ENCODE data around the gene ODC1.
A peak's percentile ranks its signal among the peaks of the same experiment; 100 is the strongest.
"Not testable (repeated sequence)": the region's sequence is repeated elsewhere in the genome, so short reads cannot be mapped to it uniquely, and the experiment has no call there.

ODC1 gene

GRCh38 chr2:10452956-10453904 is 5.1 kb upstream of the ODC1 start:
- DNase-seq (ENCODE audit: low read depth in 2 of 2) = no peak

GRCh38 chr2:10452312-10452711 is 4.2 kb upstream of the ODC1 start:
- no peak for DNase-seq (ENCODE audit: low read depth in 2 of 2)

DNA sequence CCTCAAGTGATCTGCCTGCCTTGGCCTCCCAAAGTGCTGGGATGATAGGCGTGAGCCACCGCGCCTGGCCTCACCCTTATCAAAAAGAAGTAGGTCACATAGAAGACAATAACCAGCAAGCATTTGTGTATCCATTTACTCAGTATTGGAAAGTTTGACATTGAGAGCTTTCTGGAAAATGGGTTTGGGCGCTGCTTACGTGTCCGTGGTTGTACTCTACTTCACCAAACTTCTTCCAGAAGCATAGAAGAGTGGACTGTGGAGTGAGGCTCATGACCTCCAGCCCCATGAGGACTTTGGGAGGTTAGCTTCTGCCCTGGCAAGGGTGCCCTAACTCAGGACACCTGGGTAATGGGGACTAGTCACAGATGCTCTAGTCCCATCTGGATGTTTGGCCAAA is 3.7 kb upstream of the ODC1 start:
- DNase-seq (ENCODE audit: low read depth in 2 of 2) = no peak

DNA sequence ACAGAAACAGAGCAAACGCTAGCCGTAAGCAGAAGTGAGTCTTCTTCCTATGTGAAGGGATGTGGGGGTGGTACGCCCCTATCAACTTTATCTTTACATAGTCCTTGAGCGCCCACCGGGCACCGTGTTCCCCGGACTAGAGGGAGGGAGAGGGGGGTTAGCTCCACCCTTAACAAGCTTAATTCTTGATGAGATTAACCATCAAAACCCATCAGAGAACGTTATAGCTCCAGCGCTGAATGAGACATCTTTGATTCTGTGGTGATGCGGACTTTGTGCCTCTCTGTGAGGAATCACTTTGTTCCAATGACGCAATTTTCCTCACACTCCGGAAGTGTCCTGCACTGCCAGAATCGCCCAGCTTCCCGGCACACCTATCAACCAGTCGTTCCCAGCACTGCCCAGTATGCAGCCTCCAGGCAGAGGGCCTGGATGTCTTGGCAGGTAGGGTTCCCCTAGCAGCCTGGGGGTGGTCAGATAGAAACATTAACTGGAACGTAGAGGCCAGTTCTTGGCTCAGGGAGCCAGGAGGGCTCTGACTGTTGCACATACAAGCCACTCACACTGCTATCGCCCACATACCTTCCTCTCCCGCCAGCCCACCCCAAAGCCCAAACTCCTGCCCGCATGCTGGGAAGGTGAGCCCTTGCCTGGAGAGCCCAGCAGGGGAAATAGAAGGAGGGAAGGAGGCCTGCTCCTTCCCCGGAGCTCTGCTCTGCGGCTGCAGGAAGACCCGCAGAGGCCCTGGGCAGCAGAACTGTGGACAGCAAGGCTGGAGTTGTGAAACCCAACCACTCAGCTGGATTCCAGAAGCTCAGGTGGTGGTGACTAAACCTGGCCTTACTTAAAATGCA is 1.9 kb upstream of the ODC1 start:
- DNase-seq (ENCODE audit: low read depth in 2 of 2) = no peak

DNA sequence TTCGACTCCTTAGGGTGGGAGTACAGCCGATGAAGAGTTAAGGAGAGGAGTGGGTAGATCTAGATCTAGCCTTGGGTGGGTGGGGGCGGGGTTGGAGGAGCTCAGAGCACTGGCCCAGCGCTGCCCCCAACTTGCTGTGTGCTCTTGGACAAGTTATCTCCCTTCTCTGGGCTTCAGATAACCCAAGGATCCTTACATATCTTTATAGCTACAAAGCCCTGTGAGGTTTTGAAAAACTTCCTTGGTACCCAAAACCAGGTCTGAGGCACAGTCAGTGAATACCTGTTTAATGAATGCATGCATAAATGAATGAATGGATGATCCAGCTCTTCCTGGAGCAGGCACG is 1.3 kb upstream of the ODC1 start:
- DNase-seq (ENCODE audit: low read depth in 2 of 2) = no peak

- peak; percentile 86 to 88 for DNase-seq (ENCODE audit: low read depth in 2 of 2)
Measured at GRCh38 chr2:10448576-10449485, 704 bp upstream of the ODC1 start.

GRCh38 chr2:10447300-10447894 is 730 bp downstream of the ODC1 start:
- DNase-seq (ENCODE audit: low read depth in 2 of 2) = peak in 1 of 2 experiments; percentile 25

GRCh38 chr2:10446631-10447030 is 1.5 kb downstream of the ODC1 start:
- no peak for DNase-seq (ENCODE audit: low read depth in 2 of 2)

GRCh38 chr2:10444463-10444862 is 3.7 kb downstream of the ODC1 start:
- DNase-seq (ENCODE audit: low read depth in 2 of 2) = peak in 1 of 2 experiments; percentile 60

- not testable (repeated sequence) for DNase-seq (ENCODE audit: low read depth in 2 of 2)
Measured at GRCh38 chr2:10442469-10443126, 5.5 kb downstream of the ODC1 start.

- no peak for DNase-seq (ENCODE audit: low read depth in 2 of 2)
Measured at GRCh38 chr2:10441948-10442347, 6.2 kb downstream of the ODC1 start.

GRCh38 chr2:10440736-10441135 is 7.4 kb downstream of the ODC1 start:
- DNase-seq (ENCODE audit: low read depth in 2 of 2) = no peak

GRCh38 chr2:10439971-10440370 is 8.2 kb downstream of the ODC1 start:
- DNase-seq (ENCODE audit: low read depth in 2 of 2) = no peak

GRCh38 chr2:10439185-10439879 is 8.8 kb downstream of the ODC1 start:
- DNase-seq (ENCODE audit: low read depth in 2 of 2) = no peak

- no peak for DNase-seq (ENCODE audit: low read depth in 2 of 2)
Measured at GRCh38 chr2:10438688-10439087, 9.4 kb downstream of the ODC1 start.

DNA sequence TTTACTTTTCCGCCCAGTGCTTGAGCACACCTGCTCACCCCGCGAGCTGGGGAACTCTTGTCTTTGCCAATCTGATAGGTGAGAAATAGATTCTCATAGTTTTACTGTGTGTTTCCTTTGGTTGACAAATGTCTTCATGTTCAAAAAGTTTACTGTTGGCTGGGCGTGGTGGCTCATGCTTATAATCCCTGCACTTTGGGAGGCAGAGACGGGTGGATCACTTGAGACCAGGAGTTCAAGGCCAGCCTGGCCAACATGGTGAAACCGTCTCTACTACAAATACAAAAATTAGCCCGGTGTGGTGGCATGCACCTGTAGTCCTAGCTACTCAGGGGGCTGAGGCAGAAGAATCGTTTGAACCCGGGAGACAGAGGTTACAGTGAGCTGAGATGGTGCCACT is 10.3 kb downstream of the ODC1 start:
- DNase-seq (ENCODE audit: low read depth in 2 of 2) = no peak

GRCh38 chr2:10436583-10437110 is 11.5 kb downstream of the ODC1 start:
- no peak for DNase-seq (ENCODE audit: low read depth in 2 of 2)

GRCh38 chr2:10435820-10436204 is 12.3 kb downstream of the ODC1 start:
- DNase-seq (ENCODE audit: low read depth in 2 of 2) = no peak

DNA sequence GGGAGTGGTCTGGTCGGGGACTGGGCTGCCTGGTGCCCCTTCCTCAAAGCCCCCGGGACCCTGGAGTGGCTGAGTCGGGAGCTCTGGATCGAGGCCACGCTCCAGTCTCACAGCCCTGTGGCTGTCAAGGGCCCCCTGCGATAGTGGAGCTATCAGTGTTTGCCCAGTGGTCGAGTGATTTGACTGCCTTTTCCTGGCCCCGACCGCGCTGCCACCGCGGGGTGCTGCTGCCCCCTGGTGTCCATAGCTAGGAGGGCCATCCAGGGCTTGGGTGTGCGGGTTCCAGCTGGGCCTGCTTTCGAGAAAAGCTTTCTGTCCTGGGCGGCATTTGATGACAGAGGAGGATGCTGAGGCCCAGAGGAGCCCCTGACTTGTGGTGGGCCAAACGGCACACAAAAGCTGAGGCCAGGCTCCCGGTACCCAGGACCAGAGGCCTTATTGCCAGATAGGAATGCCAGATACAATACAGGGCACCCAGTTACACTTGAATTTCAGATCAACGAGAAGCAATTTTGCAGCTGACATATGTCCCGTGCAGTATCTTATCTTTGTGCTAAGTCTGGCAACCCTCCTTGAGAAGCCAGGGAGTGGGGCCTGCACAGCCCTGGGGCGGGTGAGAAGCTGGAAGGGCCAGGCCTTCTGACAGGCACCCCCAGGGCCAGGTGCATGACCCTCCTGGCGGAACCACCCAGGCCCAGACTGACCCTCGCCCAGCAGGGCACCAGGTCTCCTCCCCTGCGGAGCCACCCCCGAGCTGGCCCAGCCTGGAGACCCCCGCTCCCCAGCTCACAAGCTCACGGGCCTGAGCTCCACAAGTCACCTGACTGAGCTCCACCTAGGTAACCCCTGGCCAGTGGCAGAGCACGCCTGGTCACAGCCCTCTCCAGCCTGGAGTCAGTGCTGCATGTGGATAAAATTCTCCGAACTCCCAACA is 13.0 kb downstream of the ODC1 start:
- DNase-seq (ENCODE audit: low read depth in 2 of 2) = peak; percentile 54 to 72
